Measurements from ENCODE around the gene SLC12A8.
"Not testable (repeated sequence)": the region's sequence is repeated elsewhere in the genome, so short reads cannot be mapped to it uniquely, and the experiment has no call there.

SLC12A8 gene

DNA sequence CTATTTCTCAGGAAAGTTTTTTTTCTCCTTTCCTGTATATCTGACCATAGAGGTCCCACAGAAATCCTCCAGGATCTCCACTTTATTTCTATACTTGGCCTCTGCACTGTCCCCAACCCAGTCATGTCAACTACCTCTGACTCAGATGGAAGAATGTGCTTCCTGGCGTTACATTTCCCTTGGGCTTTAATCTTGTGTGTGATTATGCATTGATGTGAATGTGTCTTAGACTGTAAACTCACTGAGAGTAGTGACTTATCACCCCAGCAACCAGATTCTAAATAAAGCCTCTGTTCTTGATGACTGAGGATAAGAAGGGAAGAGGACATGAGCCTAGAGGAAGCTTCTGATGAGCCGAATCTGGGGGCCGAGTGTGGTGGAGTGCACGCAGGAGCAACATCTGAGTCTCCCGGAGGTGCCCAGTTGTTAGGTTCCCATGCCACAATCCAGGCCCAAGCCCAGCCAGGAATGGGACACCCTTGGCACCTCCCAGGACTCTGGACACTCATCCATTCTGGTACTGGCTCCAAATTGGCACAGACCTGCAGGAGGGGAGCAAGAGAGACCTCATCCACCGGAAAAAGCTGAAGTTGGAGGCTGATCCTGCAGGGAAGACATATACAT is 124.7 kb downstream of the SLC12A8 start:
- Histone ChIP-seq H3K9me3 (no peaks in the 10 kb centered on the region), H3K36me3 (no peaks in the 10 kb centered on the region), H3K27me3 (no peaks in the 10 kb centered on the region), H3K4me1 (no peaks in the 10 kb centered on the region), H3K4me3 (ENCODE audit: low read depth, low read length) (no peak overlapping the region)
- DNase-seq: no peak
- TF ChIP-seq, protein P1, sequence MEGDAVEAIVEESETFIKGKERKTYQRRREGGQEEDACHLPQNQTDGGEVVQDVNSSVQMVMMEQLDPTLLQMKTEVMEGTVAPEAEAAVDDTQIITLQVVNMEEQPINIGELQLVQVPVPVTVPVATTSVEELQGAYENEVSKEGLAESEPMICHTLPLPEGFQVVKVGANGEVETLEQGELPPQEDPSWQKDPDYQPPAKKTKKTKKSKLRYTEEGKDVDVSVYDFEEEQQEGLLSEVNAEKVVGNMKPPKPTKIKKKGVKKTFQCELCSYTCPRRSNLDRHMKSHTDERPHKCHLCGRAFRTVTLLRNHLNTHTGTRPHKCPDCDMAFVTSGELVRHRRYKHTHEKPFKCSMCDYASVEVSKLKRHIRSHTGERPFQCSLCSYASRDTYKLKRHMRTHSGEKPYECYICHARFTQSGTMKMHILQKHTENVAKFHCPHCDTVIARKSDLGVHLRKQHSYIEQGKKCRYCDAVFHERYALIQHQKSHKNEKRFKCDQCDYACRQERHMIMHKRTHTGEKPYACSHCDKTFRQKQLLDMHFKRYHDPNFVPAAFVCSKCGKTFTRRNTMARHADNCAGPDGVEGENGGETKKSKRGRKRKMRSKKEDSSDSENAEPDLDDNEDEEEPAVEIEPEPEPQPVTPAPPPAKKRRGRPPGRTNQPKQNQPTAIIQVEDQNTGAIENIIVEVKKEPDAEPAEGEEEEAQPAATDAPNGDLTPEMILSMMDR (IDR thresholded peaks at IDR 0.05; ENCODE audit: low read depth, low read length): no peak

- Histone ChIP-seq H3K9me3 (no peaks in the 10 kb centered on the region), H3K4me1 (no peaks in the 10 kb centered on the region), H3K27me3 (no peaks in the 10 kb centered on the region), H3K4me3 (ENCODE audit: low read depth, low read length) (no peak overlapping the region), H3K36me3 (no peaks in the 10 kb centered on the region)
- TF ChIP-seq, protein P1 (IDR thresholded peaks at IDR 0.05; ENCODE audit: low read depth, low read length): no peak
- DNase-seq: no peak
These were observed 127.4 kb downstream of the SLC12A8 start for GRCh38 chr3:125085166-125085565.

- no peak overlapping the region for H3K4me3 ChIP-seq (ENCODE audit: low read depth, low read length)
- TF ChIP-seq, protein P1 (IDR thresholded peaks at IDR 0.05; ENCODE audit: low read depth, low read length): no peak
- H3K27me3 ChIP-seq: no peaks in the 10 kb centered on the region
- DNase-seq: no peak
- H3K36me3 ChIP-seq: no peaks in the 10 kb centered on the region
- no peaks in the 10 kb centered on the region for H3K4me1 ChIP-seq
- H3K9me3 ChIP-seq: no peaks in the 10 kb centered on the region
These were observed 128.8 kb downstream of the SLC12A8 start for GRCh38 chr3:125083776-125084175.

DNA sequence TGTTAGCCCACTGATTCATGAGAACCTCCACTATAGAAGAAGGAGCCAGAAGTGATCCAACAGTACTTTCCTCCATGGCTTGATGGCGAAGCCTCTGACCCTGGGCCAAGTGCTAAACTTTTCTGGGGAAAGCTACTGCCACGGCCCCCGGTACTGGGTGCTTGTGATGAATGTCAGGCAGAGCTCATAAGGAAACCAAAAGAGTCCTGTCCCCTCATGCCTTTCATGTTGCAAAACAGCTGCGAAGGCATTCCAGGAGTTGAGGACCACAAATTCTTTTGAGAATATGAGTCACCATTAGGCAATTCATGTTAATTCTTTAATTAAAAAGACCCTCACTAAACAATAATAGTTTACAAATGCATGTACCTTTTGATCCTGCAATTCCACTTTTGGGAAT is 130.2 kb downstream of the SLC12A8 start:
- H3K9me3 ChIP-seq; H3K36me3 ChIP-seq; H3K4me3 ChIP-seq (ENCODE audit: low read depth, low read length); DNase-seq; H3K4me1 ChIP-seq; H3K27me3 ChIP-seq: not testable (repeated sequence)

DNA sequence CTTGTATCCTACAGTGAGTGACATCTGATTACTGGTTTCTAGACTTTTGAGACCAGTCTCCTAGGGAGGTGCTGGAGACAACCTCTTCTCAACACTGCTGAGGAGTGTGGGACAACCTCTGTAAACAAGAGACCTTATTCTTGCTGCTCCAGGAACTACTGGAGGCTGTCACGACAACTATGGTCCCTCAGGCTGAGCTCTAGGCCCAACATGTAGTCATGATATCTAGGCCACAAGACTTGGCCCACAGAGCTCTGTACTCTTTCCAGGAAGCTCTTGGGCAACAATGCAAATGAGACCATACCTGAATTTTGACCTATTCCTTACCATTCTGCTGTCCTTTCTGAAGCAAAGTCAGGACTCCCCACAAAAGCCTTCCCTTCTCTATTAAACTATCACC is 132.5 kb downstream of the SLC12A8 start:
- Histone ChIP-seq H3K36me3 (no peaks in the 10 kb centered on the region), H3K4me1 (no peaks in the 10 kb centered on the region)

GRCh38 chr3:125079675-125080045 is 132.9 kb downstream of the SLC12A8 start:
- Histone ChIP-seq H3K4me1 (no peaks in the 10 kb centered on the region), H3K36me3 (no peaks in the 10 kb centered on the region), H3K4me3 (ENCODE audit: low read depth, low read length) (no peak overlapping the region), H3K9me3 (no peaks in the 10 kb centered on the region), H3K27me3 (no peaks in the 10 kb centered on the region)
- no peak for DNase-seq
- TF ChIP-seq, protein P1 (IDR thresholded peaks at IDR 0.05; ENCODE audit: low read depth, low read length): no peak

More for the DNA sequence above, 132.5 kb downstream of the SLC12A8 start:
- TF ChIP-seq, protein P1 (IDR thresholded peaks at IDR 0.05; ENCODE audit: low read depth, low read length): no peak
- Histone ChIP-seq H3K27me3 (no peaks in the 10 kb centered on the region), H3K4me3 (ENCODE audit: low read depth, low read length) (no peak overlapping the region), H3K9me3 (no peaks in the 10 kb centered on the region)
- no peak for DNase-seq
